PC-9 (cell line): ENCODE data around the gene CASR.

Experiments used
- EZH2 ChIP-seq: fragments of 200-600 bp; sonication (generic); IDR thresholded peaks from 2 replicates; pipeline ENCODE4 v1.8.0; 2017; ENCODE audit warnings: antibody characterized with exemption, low read depth
- TF ChIP-seq, protein P1 (sequence below): fragments of 200-600 bp; sonication (generic); conservative IDR thresholded peaks from 2 replicates; pipeline ENCODE4 v1.6.1; 2017; ENCODE audit warnings: mixed run types, antibody characterized with exemption, mild to moderate bottlenecking, moderate library complexity

DNA sequence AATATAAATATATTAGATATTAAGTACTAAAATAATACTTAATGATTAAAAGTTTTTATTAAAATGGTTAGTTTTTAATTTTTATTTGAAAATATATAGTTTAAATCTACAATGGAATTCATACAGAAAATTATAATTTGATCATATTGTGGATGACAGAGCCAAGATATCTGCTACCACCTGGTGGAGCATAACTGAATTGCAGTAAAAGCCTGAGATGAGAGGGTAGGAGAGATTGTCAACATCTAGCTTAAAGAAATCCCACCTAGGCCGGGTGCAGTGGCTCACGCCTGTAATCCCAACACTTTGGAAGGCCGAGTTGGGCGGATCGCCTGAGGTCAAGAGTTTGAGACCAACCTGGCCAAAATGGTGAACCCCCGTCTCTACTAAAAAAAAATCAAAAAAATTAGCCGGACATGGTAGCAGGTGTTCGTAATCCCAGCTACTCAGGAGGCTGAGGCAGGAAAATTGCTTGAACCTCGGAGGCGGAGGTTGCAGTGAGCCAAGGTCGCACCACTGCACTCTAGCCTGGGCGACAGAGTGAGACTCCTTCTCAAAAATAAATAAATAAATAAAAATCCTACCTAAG is 116.5 kb downstream of the CASR start:
- TF ChIP-seq, protein P1, sequence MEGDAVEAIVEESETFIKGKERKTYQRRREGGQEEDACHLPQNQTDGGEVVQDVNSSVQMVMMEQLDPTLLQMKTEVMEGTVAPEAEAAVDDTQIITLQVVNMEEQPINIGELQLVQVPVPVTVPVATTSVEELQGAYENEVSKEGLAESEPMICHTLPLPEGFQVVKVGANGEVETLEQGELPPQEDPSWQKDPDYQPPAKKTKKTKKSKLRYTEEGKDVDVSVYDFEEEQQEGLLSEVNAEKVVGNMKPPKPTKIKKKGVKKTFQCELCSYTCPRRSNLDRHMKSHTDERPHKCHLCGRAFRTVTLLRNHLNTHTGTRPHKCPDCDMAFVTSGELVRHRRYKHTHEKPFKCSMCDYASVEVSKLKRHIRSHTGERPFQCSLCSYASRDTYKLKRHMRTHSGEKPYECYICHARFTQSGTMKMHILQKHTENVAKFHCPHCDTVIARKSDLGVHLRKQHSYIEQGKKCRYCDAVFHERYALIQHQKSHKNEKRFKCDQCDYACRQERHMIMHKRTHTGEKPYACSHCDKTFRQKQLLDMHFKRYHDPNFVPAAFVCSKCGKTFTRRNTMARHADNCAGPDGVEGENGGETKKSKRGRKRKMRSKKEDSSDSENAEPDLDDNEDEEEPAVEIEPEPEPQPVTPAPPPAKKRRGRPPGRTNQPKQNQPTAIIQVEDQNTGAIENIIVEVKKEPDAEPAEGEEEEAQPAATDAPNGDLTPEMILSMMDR = peak; percentile 75
- TF ChIP-seq EZH2 = no peak
